DMS114 treated with DMSO at 0.1 percent for 48 hours (cell line): ENCODE measurements around the gene RFX6.

Experiments used
- DNase-seq: peaks from one replicate; lab custom pipeline; 2025; ENCODE audit not compliant: unreplicated experiment; lab: John Stamatoyannopoulos, UW

Gene RFX6

DNA sequence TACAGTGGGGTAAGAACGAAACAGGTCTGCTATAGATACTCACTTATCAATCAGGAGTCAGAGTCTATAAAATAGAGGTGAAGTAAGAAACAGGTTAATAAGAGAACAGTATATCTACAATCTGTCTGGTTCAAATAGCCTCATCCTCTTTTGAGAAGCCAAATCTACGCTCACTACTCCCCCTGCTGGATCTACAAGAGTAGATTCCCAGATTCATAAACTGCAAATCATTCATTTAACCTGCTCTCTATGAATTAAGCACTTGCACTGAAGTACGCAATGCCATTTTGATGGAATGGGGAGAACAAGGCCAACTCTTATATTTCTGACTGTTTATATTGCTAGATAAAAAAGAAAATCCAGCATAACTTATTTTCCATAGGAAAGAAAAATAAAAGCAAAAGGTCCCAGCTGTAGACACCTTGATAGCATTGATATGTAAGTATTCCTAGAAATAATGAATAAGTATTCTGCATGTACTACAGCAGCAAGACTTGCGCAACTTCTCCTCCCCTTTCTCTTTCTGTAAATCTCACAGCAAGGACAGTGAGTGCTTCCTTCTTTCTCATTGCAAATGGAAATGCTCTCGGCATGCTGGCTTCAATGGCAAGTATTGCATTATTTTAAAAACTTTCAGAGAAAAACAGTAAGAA, 92.3 kb downstream of the RFX6 start:
- peak; percentile 64 for DNase-seq

DNA sequence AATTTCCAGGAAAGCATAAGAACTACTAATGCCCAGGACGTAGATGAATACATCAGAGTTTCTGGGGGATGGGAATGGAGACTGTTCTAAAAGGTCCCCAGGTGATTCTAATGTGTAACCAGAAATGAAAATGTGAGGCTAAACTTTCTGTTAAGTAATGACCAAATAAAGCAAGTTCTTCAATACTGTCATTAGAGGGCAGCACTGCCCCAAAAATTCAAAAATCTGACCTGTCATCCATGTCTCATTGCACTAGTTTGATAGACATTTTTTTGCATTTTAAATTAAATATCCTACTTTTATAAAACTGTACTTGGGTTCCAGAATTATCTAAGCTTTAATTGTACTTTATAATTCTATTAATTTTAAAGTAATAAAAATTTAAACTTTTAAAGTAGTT, 94.9 kb downstream of the RFX6 start:
- DNase-seq = peak; percentile 58

DNA sequence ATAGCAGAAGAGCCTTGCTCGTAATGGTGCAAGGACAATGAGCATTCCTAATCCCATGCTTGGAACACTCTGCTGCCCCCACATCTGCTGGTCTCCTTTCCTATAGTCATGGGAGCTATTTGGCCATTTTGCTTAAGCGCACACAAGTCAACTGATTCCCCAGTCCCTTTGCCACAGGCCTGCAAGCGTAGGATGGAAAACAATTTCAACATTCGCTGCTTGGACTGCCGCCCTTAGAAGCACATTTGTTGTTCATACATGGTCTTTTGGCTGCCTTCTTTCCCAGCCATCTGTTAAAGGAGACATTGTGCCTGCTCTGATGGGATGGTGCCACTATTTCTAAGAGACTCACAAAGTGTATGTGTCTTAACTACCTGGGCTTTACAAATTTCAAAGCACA, 96.9 kb downstream of the RFX6 start:
- no peak for DNase-seq

DNA sequence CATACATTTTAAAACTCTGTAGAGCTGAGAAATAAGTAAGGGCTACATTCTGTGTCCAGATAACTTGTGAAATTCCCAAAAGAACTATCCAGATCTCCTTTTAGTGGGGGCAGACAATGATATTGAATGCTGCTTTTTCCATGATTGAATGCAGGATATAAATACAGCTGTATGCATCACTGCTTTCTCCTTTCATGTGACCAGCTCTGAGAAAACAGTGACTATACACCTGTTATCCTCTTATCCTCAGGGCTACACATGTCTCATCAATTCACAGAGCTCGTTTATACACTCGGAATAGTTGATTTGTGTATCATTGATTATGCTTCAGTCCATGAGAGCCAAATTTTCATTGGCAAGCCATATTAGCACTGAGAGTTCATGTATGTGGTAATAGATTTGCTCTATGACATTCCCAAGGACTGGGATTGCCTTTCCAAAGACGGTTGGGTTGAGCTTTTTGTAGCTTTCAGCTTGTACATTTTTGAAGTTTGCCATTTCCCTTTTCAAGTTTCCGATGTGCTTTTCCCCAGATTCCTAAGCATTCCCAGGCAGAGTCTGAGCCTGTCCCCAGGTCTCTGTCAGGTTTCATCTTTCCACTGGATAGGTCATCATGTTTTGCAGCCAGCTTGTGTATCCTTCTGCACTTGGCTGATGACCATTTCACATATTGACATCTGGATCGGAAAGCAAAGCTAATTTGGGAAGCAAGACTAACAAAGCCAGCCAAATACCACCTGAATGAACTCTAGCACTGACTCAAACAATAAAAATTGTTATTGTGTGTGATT, 97.7 kb downstream of the RFX6 start:
- DNase-seq = no peak

DNA sequence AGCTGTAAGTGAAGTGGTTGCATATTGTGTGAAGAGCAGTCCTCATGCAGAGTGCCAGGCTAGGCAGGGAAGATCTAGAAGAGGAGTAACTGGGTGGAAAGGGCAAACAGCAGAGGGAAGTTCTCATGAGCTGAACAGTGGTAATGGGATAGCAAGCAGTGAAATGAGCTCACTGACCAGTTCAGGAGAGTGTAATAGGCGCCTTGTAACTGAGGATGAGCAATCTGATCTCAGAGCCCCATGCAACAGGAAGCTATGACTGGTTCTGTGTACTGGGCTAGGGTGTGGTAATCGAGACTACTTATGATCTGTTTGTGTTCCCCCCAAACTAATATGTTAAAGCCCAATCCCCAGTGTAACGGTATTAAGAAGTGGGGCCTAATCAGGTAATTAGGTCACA, 98.6 kb downstream of the RFX6 start:
- no peak for DNase-seq

DNA sequence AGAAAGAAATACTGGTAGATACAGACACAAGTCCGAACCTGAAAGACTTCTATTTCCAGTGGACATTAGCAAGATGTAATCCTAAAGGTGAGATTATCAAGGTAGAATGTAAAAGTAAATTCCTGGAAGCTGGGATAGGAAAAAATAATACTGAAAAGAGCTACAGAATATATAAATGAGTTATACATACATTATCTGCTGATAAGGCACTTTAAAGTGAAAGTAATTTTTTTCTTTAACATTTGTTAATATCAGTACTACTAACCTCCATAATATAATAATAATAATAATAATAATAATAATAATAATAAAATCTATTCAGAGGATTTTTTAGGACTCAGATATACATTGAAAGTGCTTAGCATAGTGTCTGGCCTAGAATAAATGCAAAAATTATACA, 102.5 kb downstream of the RFX6 start:
- no peak for DNase-seq
